SH-SY5Y (cell line): ENCODE data around the gene SOCS1.

Experiments
- GATA2 ChIP-seq: IDR thresholded peaks from 2 replicates; pipeline ENCODE4 v1.6.1; 2011; ENCODE audit warnings: mild to moderate bottlenecking, low read depth, low read length
- GATA3 ChIP-seq: IDR thresholded peaks from 2 replicates; pipeline ENCODE4 v1.6.1; 2011; ENCODE audit warnings: low read depth, mild to moderate bottlenecking, low read length, moderate library complexity

GRCh38 chr16:11208916-11209665 lies 46.9 kb downstream of the SOCS1 start:
- TF ChIP-seq GATA3 (no peak), GATA2 (no peak)
